T-helper 22 cell (primary cell): ENCODE results near the gene RER1.

Source experiments
- DNase-seq: peaks from one replicate; pipeline ENCODE4 v3.0.0-alpha.2; 2020; ENCODE audit warnings: low read depth

The RER1 gene

DNA sequence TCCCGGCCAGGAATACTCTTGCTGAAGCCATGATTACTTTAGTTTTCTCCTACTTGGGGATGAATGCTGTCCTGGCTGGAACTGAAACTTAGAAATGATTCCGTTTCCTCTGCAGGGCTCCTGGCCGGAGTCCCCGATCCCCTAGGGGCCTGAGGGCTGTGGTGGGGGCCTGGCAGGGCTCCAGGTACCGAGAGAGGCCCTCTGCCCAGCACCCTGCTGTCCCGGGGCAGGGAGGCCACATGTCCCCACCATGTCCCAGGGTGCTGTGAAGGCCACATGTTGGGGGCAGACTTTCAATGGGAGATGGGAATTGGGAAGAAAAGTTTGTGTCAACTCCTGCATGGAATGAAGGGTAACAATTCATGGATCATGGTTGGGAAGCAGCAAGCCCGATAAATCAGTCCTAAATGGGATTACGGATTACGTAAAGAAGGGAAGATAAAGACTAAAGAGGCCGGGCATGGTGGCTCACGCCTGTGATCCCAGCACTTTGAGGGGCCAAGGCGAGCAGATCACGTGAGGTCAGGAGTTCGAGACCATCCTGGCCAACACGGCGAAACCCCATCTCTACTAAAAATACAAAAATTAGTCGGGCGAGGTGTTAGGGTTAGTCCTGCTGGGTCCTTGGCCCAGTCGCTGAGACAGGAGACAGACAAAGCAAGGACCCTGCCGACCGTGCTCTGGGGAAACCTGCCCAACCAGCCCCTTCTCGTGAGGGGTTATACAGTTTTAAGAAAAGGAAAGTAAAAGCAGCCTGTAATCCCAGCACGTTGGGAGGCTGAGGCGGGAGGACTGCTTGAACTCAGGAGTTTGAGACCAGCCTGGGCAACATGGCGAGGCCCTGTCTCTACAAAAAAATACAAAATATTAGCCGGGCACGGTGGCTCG lies 37.8 kb upstream of the RER1 start:
- DNase-seq: no peak

DNA sequence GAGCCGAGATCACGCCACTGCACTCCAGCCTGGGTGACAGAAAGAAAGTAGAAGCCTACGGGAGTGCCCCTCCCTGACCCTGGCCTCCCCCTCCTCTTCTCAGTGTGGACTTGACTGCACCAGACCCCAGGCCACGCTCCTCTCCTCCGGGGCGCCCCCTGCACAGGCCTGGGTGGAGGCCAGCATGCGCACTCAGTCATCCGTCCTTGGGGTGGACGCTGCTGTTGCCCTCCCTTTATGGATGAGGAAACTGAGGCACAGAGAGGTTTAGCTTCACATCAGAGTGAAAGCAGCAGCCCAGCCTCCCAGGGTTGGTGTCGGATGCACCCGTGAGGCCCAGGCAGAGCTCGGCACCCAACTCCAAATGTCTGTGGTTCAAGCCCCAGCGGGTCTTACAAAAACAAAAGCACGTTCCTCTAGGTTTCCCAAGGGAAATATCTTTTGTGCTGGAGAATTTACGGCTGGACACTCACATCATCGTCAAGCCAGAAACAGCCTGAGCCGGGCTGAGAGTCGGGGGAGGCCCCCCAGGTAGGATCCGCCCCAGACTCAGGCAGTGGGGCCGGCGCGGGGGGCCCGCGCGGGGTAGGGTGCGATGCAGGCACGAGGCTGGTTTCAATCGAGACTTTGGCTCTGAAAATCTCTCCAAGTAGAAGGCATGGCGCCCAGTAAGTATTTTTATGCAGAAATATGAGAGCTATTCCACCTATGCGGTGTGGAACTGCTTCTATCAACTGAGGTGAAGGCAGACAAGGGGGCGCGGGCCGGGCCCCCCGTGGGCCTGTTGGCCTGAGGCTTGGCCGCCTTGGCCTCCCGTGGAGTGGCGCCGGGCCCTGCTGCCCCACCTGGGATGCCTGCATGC lies 36.9 kb upstream of the RER1 start:
- DNase-seq: no peak

- DNase-seq: no peak
Observed at GRCh38 chr1:2355373-2356261, 36.0 kb upstream of the RER1 start.

GRCh38 chr1:2356401-2356800 lies 35.2 kb upstream of the RER1 start:
- no peak for DNase-seq

DNA sequence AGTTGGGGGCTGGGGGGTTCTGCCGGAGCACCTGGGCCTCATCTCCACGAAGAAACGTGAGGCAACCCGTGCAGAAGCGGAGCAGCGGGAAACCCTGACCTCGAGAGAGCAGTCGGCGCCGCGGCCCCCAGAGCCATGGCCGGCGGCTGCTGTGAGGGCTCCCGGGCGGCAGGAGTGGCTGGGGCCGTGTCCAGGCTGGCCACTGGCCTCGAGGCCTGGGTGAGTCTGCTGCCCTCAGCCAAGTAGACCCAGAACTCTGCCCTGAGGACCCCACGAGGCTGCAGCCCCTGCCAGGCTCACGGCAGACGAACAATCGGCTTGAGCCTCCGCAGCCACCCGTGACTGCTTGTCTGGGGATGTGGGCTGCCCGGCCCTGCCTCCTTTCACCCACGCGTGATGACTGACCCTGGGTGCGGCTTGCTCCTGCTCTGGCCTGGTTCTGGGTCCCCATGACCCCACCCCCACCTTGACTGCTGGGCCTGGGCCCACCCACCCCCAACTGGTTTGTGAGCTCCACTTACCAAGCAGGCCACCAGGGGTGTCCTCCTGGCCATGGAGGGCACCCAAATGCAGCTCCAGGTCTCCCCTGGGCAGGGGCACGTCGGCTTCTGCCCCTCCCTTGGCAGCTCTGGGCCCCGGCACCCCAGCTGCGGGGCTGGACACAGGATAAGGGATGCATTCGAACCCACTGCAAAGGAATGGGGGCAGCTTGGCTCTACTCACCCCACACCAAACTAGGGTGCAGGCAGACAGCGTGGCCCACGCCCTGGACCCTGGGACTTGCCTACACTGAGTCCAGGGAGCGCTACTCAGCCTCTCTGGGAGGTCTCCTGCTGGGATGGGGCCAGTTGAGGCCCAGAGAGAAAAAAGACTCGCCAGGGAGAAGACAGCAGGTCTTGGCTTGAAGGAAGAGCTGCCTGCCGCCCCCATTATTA lies 34.5 kb upstream of the RER1 start:
- no peak for DNase-seq

DNA sequence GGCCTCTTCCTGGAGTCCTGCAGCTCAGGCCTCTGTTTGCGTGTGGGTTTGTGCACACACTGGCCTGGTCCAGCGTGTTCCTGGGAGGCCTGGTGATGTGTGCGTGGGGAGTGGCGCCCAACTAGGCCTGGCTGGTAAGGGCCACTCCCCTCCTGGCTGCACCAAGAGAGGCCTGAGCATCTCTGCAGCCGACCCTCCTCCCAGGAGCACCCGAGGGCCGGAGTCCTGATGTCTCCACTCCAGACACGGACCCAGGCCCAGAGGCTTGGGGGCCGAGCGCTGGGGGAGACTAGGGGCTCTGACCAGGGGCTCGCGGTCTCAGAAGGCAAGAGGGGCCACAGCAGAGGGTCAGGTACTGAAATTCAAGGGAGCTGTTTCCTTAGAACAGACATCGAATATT lies 33.6 kb upstream of the RER1 start:
- no peak for DNase-seq

DNA sequence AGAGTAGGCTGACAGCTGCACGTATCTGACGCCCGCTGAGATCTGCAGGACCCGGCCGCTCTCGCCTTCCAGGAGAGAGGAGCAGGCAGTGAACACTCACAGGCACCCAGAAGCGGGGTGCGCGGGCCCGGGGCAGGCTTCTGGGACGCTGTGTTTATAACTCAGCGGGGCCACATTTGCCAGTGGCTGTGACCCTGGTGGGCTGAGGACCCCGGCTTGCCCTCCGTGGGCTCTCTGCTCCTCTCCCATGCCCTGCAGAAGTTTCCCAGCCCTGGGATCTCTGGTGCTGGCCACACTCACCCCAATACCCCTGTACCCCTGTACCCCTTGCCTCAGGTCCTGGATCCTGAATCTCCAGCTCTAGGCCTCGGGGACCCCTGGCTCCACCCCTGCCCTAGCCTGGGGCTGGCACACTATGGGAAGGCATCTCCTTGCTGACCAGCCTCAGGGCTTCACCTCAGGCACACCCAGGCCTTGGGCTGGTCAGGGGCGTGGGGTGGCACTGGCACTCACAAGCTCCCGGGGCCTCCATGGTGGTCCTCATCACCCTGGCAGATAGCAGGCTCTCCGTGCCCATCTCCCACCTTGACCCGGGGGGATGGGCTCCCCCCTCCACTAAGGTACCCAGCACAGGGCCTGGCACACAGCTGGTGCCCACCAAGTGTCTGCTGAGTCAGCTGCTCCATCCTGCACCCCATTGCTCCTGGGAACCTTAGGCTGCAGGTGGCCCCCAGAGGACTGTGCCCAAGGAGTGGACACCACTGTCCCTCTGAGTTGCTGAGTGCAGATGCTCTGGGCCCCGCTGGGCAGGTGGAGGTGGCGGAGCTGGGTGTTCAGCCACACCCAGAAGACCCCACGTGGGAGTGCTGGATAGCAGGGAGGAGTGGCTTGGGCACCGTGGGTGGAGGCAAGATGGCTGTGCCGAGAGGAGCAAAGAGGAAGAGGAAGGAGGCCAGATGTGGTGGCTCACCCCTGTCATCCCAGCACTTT lies 32.7 kb upstream of the RER1 start:
- no peak for DNase-seq

DNA sequence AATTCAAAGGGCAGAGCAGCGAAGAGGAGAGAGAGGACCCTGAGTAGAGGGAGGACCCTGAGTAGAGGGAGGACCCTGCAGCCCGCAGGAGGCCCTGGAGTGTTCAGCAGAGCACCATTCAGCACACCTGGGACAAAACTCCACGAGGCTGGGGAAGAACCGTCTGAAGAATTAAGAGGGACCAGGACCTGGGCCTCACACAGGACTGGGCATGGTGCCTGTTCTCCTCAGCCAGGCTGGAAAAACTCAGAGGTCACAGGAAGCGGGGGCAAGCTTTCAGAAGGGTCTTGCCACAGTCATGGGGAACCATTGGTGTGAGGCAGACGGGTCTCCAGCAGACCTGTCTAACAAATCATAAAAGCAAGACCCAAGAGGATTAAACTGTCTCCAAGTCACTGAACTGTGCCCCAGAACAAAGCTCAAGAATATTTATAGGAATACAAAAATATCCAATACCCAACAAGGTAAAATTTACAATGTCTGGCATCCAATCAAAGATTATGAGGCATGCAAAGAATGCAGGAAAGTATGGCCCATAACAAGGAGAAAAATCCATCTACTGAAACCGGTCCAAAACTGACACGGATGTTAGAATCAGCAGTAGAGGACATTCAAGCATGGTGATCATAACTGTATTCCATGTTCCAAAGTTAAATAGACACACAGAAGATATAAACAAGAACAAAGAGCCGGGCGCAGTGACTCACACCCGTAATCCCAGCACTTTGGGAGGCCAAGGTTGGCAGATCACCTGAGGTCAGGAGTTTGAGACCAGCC lies 30.9 kb upstream of the RER1 start:
- DNase-seq: no peak

DNA sequence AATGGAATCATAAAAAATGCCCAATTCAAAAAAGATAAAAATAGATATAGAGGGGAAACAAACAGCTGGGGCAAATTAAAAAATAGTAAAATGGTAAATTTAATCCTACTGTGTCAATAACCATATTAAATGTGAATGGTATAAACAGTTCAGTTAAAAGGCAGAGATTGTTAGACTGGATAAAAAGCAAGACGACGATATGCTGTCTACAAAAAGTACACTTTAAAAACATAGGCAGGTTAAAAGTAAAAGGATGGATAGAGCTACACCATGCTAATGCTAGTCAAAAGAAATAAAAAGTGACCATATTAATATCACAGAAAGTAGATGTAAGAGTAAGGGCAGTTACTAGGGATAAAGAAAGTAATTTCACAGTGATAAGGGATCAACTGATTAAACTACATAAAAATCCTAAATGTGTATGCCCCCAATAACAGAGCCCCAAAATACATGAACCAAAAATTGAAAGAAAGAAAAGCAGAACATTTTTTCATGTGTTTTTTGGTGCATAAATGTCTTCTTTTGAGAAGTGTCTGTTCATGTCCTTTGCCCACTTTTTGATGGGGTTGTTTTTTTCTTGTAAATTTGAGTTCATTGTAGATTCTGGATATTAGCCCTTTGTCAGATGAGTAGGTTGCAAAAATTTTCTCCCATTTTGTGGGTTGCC lies 27.7 kb upstream of the RER1 start:
- no peak for DNase-seq

DNA sequence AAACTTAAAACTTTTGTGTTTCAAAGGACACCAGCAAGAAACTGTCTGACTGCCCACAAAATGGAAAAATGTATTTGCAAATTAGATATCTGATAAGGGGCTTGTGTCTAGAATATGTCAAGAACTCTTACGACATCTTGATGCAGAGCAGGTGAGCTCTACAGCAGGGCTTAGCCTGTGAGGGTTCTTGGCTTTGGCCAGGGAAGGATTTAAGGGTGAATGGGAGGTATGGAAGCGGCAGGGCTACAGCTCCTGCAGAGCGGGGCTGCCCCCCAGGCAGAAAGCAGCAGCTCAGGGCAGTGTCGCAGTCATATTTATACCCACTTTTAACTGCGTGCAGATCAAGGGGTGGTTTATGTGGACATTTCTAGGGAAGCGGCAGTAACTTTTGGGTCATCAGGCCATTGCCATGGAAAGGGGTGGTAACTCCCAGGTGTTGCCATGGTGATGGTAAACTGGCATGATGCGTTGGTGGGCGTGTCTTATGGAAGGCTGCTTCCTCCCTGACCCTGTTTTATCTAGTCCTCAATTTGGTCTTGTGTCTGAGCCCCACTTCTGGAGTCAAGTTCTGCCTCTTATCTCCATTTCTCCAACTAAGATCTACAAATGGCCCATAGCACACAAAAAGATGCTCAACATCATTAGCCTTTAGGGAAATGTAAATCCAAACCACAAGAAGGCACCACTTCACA lies 23.4 kb upstream of the RER1 start:
- no peak for DNase-seq

- DNase-seq: no peak
Observed at GRCh38 chr1:2372551-2373490, 18.8 kb upstream of the RER1 start.

GRCh38 chr1:2373551-2374251 lies 17.9 kb upstream of the RER1 start:
- no peak for DNase-seq

GRCh38 chr1:2374252-2375155 lies 17.1 kb upstream of the RER1 start:
- no peak for DNase-seq

DNA sequence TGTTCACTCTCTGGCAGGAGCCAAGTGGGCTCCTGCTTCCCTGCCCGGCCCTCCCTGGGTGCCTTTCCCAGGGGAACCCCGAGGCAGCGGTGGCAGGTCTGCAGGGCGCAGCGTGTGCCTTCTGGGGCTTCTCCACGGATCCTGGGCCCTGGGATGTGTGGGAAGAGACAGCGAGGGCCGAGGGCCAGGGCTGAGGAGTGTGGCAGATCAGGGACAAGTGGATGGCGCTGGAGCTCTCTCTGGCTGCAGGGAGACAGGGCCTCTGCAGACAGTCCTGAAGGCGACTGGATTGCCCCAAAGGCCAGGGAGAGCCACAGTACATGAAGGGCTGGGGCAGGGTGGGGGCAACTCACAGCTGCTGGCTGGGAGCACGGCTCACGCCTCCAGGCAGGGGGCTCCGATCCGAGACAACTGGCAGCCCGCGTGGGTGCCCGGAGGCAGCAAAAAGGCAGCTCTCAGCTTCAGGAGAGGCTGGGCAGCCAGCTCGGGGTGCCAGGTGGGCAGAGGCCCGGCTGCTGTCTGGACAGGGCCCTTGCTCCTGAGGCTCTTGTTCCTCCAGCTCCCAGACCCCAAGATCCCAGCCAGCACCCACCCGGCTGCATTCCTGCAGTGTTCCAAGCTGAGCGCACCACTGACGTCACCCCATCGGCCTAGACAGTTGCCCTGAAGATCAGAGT lies 16.3 kb upstream of the RER1 start:
- no peak for DNase-seq

GRCh38 chr1:2375923-2376260 lies 15.7 kb upstream of the RER1 start:
- no peak for DNase-seq
